Upper lobe of left lung (tissue), 6 donors: ENCODE results near the gene MMP7. TPM values are rescaled to one million over a fixed set of nuclear protein-coding genes. Genes with fewer than 3 reads are reported as not detected.

Experiments
- ATAC-seq, 2 donors: fragments of 200-7000 bp; cut with Tn5 transposase; one replicate each; pipeline ENCODE4 v1.9.1; 2022; ENCODE audit warnings: mild to moderate bottlenecking in 2 of 2, moderate library complexity in 2 of 2; ENCODE audit not compliant: low FRiP score in 2 of 2
- DNase-seq, 2 donors: peaks; one replicate each; pipeline ENCODE4 v3.0.0-alpha.2; 2019 to 2020
- H3K27ac ChIP-seq, 4 donors: fragments of 200-600 bp; sonication (generic); one replicate each; pipeline ENCODE4 v1.5.1; 2016 to 2019
- H3K27me3 ChIP-seq, 4 donors: fragments of 200-600 bp; sonication (generic); one replicate each; pipeline ENCODE4 v1.5.1; 2017 to 2019
- H3K36me3 ChIP-seq, 4 donors: fragments of 200-600 bp; sonication (generic); one replicate each; pipeline ENCODE4 v1.5.1; 2016 to 2019
- H3K4me1 ChIP-seq, 4 donors: fragments of 200-600 bp; sonication (generic); one replicate each; pipeline ENCODE4 v1.5.1; 2018 to 2019
- H3K4me3 ChIP-seq, 4 donors: fragments of 200-600 bp; sonication (generic); one replicate each; pipeline ENCODE4 v1.5.1; 2017 to 2019; ENCODE audit warnings: mild to moderate bottlenecking in 2 of 4, moderate library complexity in 1 of 4
- H3K9me3 ChIP-seq, 4 donors: fragments of 200-600 bp; sonication (generic); one replicate each; pipeline ENCODE4 v1.5.1; 2018 to 2019
- EP300 ChIP-seq, 4 donors: sonication (generic); formaldehyde crosslinking; IDR thresholded peaks; one replicate each; pipeline ENCODE4 v1.5.1; 2017; ENCODE audit warnings: antibody characterized with exemption in 4 of 4, control low read depth in 2 of 4
- POLR2A ChIP-seq, 4 donors: fragments of 450-650 bp; IDR thresholded peaks; one replicate each; pipeline ENCODE4 v1.5.1; 2016 to 2017; ENCODE audit warnings: antibody characterized with exemption in 4 of 4, mild to moderate bottlenecking in 2 of 4
- POLR2AphosphoS5 ChIP-seq, 2 donors: sonication (generic); formaldehyde crosslinking; IDR thresholded peaks; one replicate each; pipeline ENCODE4 v1.5.1; 2017; ENCODE audit warnings: antibody characterized with exemption in 2 of 2
- WGBS, 2 donors: methylation state at CpG; one replicate each; pipeline ENCODE4 v1.1.5; 2017 to 2018; 5-methylcytosine and 5-hydroxymethylcytosine counted together
- total RNA-seq, 6 donors: library from RNA; depleted of rRNA in 4 of 6; stranded (reverse); fragments of >200 nt in 4 of 6; gene quantifications; one replicate each; pipeline versions ENCODE4 v1.1.0 to v1.2.1, GENCODE V29; 2016 to 2021
- TF ChIP-seq, protein P1 (sequence below), 6 experiments: fragments of 450-650 bp in 4 of 6; fragments of 200-600 bp in 2 of 6; sonication (generic) in 2 of 6; IDR thresholded peaks; one replicate each; pipeline ENCODE4 v1.5.1; 2016 to 2019; ENCODE audit warnings: antibody characterized with exemption in 6 of 6
- donor health status: DM: no; HTN: no; CAD: no; lungs with moderate emphysema.
- donor health status: DM: no; HTN: yes; CAD: no; lungs with severe emphysema.

The MMP7 gene
- total RNA-seq, 6 donors from 2014 or later, result 2.4 to 66.5 (median 16.2) TPM

- Histone ChIP-seq H3K36me3 (no peaks in the 10 kb centered on the region), H3K9me3 (no peaks in the 10 kb centered on the region), H3K4me1 (no peaks in the 10 kb centered on the region), H3K4me3 (no peak overlapping the region), H3K27me3 (no peaks in the 10 kb centered on the region), H3K27ac (no peak overlapping the region)
- TF ChIP-seq, protein P1, sequence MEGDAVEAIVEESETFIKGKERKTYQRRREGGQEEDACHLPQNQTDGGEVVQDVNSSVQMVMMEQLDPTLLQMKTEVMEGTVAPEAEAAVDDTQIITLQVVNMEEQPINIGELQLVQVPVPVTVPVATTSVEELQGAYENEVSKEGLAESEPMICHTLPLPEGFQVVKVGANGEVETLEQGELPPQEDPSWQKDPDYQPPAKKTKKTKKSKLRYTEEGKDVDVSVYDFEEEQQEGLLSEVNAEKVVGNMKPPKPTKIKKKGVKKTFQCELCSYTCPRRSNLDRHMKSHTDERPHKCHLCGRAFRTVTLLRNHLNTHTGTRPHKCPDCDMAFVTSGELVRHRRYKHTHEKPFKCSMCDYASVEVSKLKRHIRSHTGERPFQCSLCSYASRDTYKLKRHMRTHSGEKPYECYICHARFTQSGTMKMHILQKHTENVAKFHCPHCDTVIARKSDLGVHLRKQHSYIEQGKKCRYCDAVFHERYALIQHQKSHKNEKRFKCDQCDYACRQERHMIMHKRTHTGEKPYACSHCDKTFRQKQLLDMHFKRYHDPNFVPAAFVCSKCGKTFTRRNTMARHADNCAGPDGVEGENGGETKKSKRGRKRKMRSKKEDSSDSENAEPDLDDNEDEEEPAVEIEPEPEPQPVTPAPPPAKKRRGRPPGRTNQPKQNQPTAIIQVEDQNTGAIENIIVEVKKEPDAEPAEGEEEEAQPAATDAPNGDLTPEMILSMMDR (IDR thresholded peaks at IDR 0.05), result no peak
- TF ChIP-seq POLR2A (IDR thresholded peaks at IDR 0.05), result no peak
- TF ChIP-seq POLR2AphosphoS5 (IDR thresholded peaks at IDR 0.05), result no peak
- TF ChIP-seq EP300 (IDR thresholded peaks at IDR 0.05), result no peak
- DNase-seq, result no peak
- no peak for ATAC-seq
- WGBS, 2 donors, result 93 to 94% methylated on average over 4 of the region's 4 CpGs
Observed at GRCh38 chr11:102523887-102524286, 6.7 kb downstream of the MMP7 start.

GRCh38 chr11:102523189-102523570 is 7.4 kb downstream of the MMP7 start:
- no peaks in the 10 kb centered on the region for H3K27me3 ChIP-seq
- H3K4me3 ChIP-seq, result no peak overlapping the region
- no peaks in the 10 kb centered on the region for H3K4me1 ChIP-seq
- no peaks in the 10 kb centered on the region for H3K36me3 ChIP-seq
- no peaks in the 10 kb centered on the region for H3K9me3 ChIP-seq
- ATAC-seq, result no peak
- TF ChIP-seq POLR2AphosphoS5 (IDR thresholded peaks at IDR 0.05), result no peak
- no peak for TF ChIP-seq EP300 (IDR thresholded peaks at IDR 0.05)
- TF ChIP-seq, protein P1 (IDR thresholded peaks at IDR 0.05), result no peak
- TF ChIP-seq POLR2A (IDR thresholded peaks at IDR 0.05), result no peak
- no peak for DNase-seq
- WGBS, 2 donors, result 58 to 61% methylated on average over 2 of the region's 2 CpGs
- H3K27ac ChIP-seq, result no peak overlapping the region

GRCh38 chr11:102522312-102523188 is 8.0 kb downstream of the MMP7 start:
- TF ChIP-seq, protein P1 (IDR thresholded peaks at IDR 0.05), result no peak
- no peak for TF ChIP-seq POLR2A (IDR thresholded peaks at IDR 0.05)
- no peak for TF ChIP-seq EP300 (IDR thresholded peaks at IDR 0.05)
- no peak for TF ChIP-seq POLR2AphosphoS5 (IDR thresholded peaks at IDR 0.05)
- Histone ChIP-seq H3K4me3 (no peak overlapping the region), H3K36me3 (no peaks in the 10 kb centered on the region), H3K4me1 (no peaks in the 10 kb centered on the region), H3K27me3 (no peaks in the 10 kb centered on the region), H3K9me3 (no peaks in the 10 kb centered on the region), H3K27ac (no peak overlapping the region)
- no peak for ATAC-seq
- WGBS, 2 donors, result 56 to 57% methylated on average over 5 of the region's 5 CpGs
- DNase-seq, result no peak

GRCh38 chr11:102521121-102521520 is 9.4 kb downstream of the MMP7 start:
- no peaks in the 10 kb centered on the region for H3K36me3 ChIP-seq
- ATAC-seq, result no peak
- no peak for DNase-seq
- WGBS, 2 donors, result 94 to 95% methylated on average over 10 of the region's 10 CpGs
- no peaks in the 10 kb centered on the region for H3K27me3 ChIP-seq
- no peaks in the 10 kb centered on the region for H3K9me3 ChIP-seq
- TF ChIP-seq POLR2AphosphoS5 (IDR thresholded peaks at IDR 0.05) (no peak), POLR2A (IDR thresholded peaks at IDR 0.05) (no peak), EP300 (IDR thresholded peaks at IDR 0.05) (no peak)
- TF ChIP-seq, protein P1 (IDR thresholded peaks at IDR 0.05), result no peak
- H3K27ac ChIP-seq, result no peak overlapping the region
- no peak overlapping the region for H3K4me3 ChIP-seq
- H3K4me1 ChIP-seq, result no peaks in the 10 kb centered on the region

DNA sequence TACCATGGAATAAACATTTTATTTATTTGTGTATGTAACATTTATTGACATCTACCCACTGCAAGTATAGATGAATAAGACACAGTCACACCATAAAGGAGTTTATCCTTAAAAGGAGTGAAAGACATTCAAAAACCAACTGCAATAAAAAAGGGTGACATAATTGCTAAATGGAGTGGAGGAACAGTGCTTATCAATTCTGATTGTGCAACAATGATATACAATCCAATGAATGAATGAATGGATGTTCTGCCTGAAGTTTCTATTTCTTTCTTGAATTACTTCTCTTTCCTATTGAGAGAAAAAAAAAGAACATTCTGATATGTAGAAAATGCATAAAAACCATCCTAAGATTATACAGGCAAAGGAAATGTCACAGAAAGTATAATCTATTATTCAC is 10.0 kb downstream of the MMP7 start:
- DNase-seq (no peak), ATAC-seq (no peak)
- H3K36me3 ChIP-seq, result no peaks in the 10 kb centered on the region
- TF ChIP-seq, protein P1 (IDR thresholded peaks at IDR 0.05), result no peak
- no peak for TF ChIP-seq POLR2AphosphoS5 (IDR thresholded peaks at IDR 0.05)
- no peak for TF ChIP-seq POLR2A (IDR thresholded peaks at IDR 0.05)
- no peak for TF ChIP-seq EP300 (IDR thresholded peaks at IDR 0.05)
- no peak overlapping the region for H3K27ac ChIP-seq
- H3K27me3 ChIP-seq, result no peaks in the 10 kb centered on the region
- no peaks in the 10 kb centered on the region for H3K9me3 ChIP-seq
- no peaks in the 10 kb centered on the region for H3K4me1 ChIP-seq
- H3K4me3 ChIP-seq, result no peak overlapping the region
